T-helper 22 cell (primary cell): ENCODE results near the gene FAM90A1.
"Not testable (repeated sequence)": the region's sequence is repeated elsewhere in the genome, so short reads cannot be mapped to it uniquely, and the experiment has no call there.

Experiments
- DNase-seq: peaks from one replicate; pipeline ENCODE4 v3.0.0-alpha.2; 2020; ENCODE audit warnings: low read depth

FAM90A1 gene

GRCh38 chr12:8233935-8234495 is 6.6 kb upstream of the FAM90A1 start:
- not testable (repeated sequence) for DNase-seq

GRCh38 chr12:8233300-8233855 is 6.0 kb upstream of the FAM90A1 start:
- DNase-seq = not testable (repeated sequence)

- peak; percentile 29 for DNase-seq
Observed at GRCh38 chr12:8231666-8232608, 4.5 kb upstream of the FAM90A1 start.

GRCh38 chr12:8231049-8231448 is 3.6 kb upstream of the FAM90A1 start:
- not testable (repeated sequence) for DNase-seq

- not testable (repeated sequence) for DNase-seq
Observed at GRCh38 chr12:8229486-8229885, 2.1 kb upstream of the FAM90A1 start.

GRCh38 chr12:8228607-8229006 is 1.2 kb upstream of the FAM90A1 start:
- DNase-seq = not testable (repeated sequence)

GRCh38 chr12:8227732-8228077 is 287 bp upstream of the FAM90A1 start:
- not testable (repeated sequence) for DNase-seq

- DNase-seq = no peak
Observed at GRCh38 chr12:8226355-8226754, 1.1 kb downstream of the FAM90A1 start.

GRCh38 chr12:8224782-8225181 is 2.6 kb downstream of the FAM90A1 start:
- DNase-seq = not testable (repeated sequence)

- not testable (repeated sequence) for DNase-seq
Observed at GRCh38 chr12:8223646-8224045, 3.8 kb downstream of the FAM90A1 start.

GRCh38 chr12:8222303-8222702 is 5.1 kb downstream of the FAM90A1 start:
- DNase-seq = not testable (repeated sequence)

- not testable (repeated sequence) for DNase-seq
Observed at GRCh38 chr12:8221844-8222243, 5.6 kb downstream of the FAM90A1 start.

GRCh38 chr12:8221375-8221774 is 6.0 kb downstream of the FAM90A1 start:
- DNase-seq = not testable (repeated sequence)

- DNase-seq = not testable (repeated sequence)
Observed at GRCh38 chr12:8218711-8219382, 8.6 kb downstream of the FAM90A1 start.

- not testable (repeated sequence) for DNase-seq
Observed at GRCh38 chr12:8197685-8198308, 29.6 kb downstream of the FAM90A1 start.

GRCh38 chr12:8188088-8188487 is 39.3 kb downstream of the FAM90A1 start:
- DNase-seq = not testable (repeated sequence)

GRCh38 chr12:8184206-8184605 is 43.2 kb downstream of the FAM90A1 start:
- DNase-seq = not testable (repeated sequence)

- not testable (repeated sequence) for DNase-seq
Observed at GRCh38 chr12:8183346-8183745, 44.1 kb downstream of the FAM90A1 start.

- DNase-seq = not testable (repeated sequence)
Observed at GRCh38 chr12:8182923-8183322, 44.5 kb downstream of the FAM90A1 start.

- DNase-seq = not testable (repeated sequence)
Observed at GRCh38 chr12:8181271-8181670, 46.1 kb downstream of the FAM90A1 start.

- DNase-seq = peak; percentile 64
Observed at GRCh38 chr12:8179989-8180585, 47.3 kb downstream of the FAM90A1 start.
